HG03025 (cell line): Measurements from ENCODE around the gene SPOCK1.

Experiments used
- ATAC-seq: cut with Tn5 transposase; IDR thresholded peaks from one replicate; pipeline ENCODE4 v1.9.1; 2021; ENCODE audit warnings: mild to moderate bottlenecking, moderate library complexity; ENCODE audit not compliant: unreplicated experiment, low FRiP score

The SPOCK1 gene

GRCh38 chr5:137310051-137310730 is 188.9 kb downstream of the SPOCK1 start:
- no peak for ATAC-seq

GRCh38 chr5:137309290-137309689 is 189.8 kb downstream of the SPOCK1 start:
- no peak for ATAC-seq

GRCh38 chr5:137308311-137308710 is 190.8 kb downstream of the SPOCK1 start:
- ATAC-seq, result no peak

GRCh38 chr5:137306903-137307302 is 192.2 kb downstream of the SPOCK1 start:
- ATAC-seq, result no peak

GRCh38 chr5:137305971-137306602 is 193.0 kb downstream of the SPOCK1 start:
- ATAC-seq, result no peak

GRCh38 chr5:137304226-137304874 is 194.8 kb downstream of the SPOCK1 start:
- ATAC-seq, result no peak

GRCh38 chr5:137303509-137303908 is 195.6 kb downstream of the SPOCK1 start:
- ATAC-seq, result no peak

GRCh38 chr5:137300411-137301240 is 198.5 kb downstream of the SPOCK1 start:
- no peak for ATAC-seq

- no peak for ATAC-seq
Observed at GRCh38 chr5:137296213-137296781, 202.8 kb downstream of the SPOCK1 start.

- no peak for ATAC-seq
Observed at GRCh38 chr5:137294604-137295003, 204.5 kb downstream of the SPOCK1 start.

GRCh38 chr5:137292461-137293027 is 206.6 kb downstream of the SPOCK1 start:
- no peak for ATAC-seq

GRCh38 chr5:137291436-137291835 is 207.7 kb downstream of the SPOCK1 start:
- ATAC-seq, result no peak

- no peak for ATAC-seq
Observed at GRCh38 chr5:137291031-137291430, 208.1 kb downstream of the SPOCK1 start.

GRCh38 chr5:137290373-137290772 is 208.8 kb downstream of the SPOCK1 start:
- ATAC-seq, result no peak

GRCh38 chr5:137289856-137290255 is 209.3 kb downstream of the SPOCK1 start:
- no peak for ATAC-seq

GRCh38 chr5:137287569-137287968 is 211.6 kb downstream of the SPOCK1 start:
- ATAC-seq, result no peak

- no peak for ATAC-seq
Observed at GRCh38 chr5:137286025-137286610, 213.0 kb downstream of the SPOCK1 start.

GRCh38 chr5:137283801-137284200 is 215.3 kb downstream of the SPOCK1 start:
- no peak for ATAC-seq

GRCh38 chr5:137282216-137282615 is 216.9 kb downstream of the SPOCK1 start:
- no peak for ATAC-seq

GRCh38 chr5:137281201-137281600 is 217.9 kb downstream of the SPOCK1 start:
- no peak for ATAC-seq
